Loucy (cell line): ENCODE results near the gene SLC39A1.

Experiments
- H2AFZ ChIP-seq: fragments of 200-600 bp; sonication (generic); 2 replicates; pipeline ENCODE4 v1.6.0; 2016; ENCODE audit warnings: antibody characterized with exemption, mild to moderate bottlenecking, low read length, moderate library complexity
- H3F3A ChIP-seq: fragments of 200-600 bp; 2 replicates; pipeline ENCODE4 v1.6.0; 2016; ENCODE audit warnings: antibody characterized with exemption, low read depth, mild to moderate bottlenecking
- H3K27me3 ChIP-seq: fragments of 200-600 bp; sonication (generic); 2 replicates; pipeline ENCODE4 v1.6.1; 2014; ENCODE audit warnings: low read length, mild to moderate bottlenecking; ENCODE audit not compliant: insufficient read depth, poor library complexity, severe bottlenecking
- H3K36me3 ChIP-seq: fragments of 200-600 bp; sonication (generic); 2 replicates; pipeline ENCODE4 v1.6.1; 2016; ENCODE audit warnings: low read length; ENCODE audit not compliant: insufficient read depth
- H3K4me1 ChIP-seq: fragments of 200-600 bp; sonication (generic); 2 replicates; pipeline ENCODE4 v1.5.1; 2014; ENCODE audit warnings: low read length, mild to moderate bottlenecking; ENCODE audit not compliant: insufficient read depth, poor library complexity, severe bottlenecking
- H3K4me2 ChIP-seq: fragments of 200-600 bp; sonication (generic); 2 replicates; pipeline ENCODE4 v1.6.0; 2014; ENCODE audit warnings: antibody characterized with exemption, low read length, low read depth, mild to moderate bottlenecking; ENCODE audit not compliant: poor library complexity, severe bottlenecking
- H3K4me3 ChIP-seq: fragments of 200-600 bp; sonication (generic); 2 replicates; pipeline ENCODE4 v1.5.1; 2014; ENCODE audit warnings: low read length, mild to moderate bottlenecking, mixed read lengths; ENCODE audit not compliant: poor library complexity, severe bottlenecking
- H3K79me2 ChIP-seq: fragments of 200-600 bp; sonication (generic); 2 replicates; pipeline ENCODE4 v1.6.1; 2014; ENCODE audit warnings: low read length; ENCODE audit not compliant: insufficient read depth
- H3K9ac ChIP-seq: fragments of 200-600 bp; sonication (generic); 2 replicates; pipeline ENCODE4 v1.6.0; 2014; ENCODE audit warnings: mild to moderate bottlenecking, low read depth, low read length, moderate library complexity; ENCODE audit not compliant: poor library complexity, severe bottlenecking
- H3K9me2 ChIP-seq: fragments of 200-600 bp; sonication (generic); replicated peaks from 2 replicates; pipeline ENCODE4 v1.6.1; 2016; ENCODE audit warnings: low read depth, low read length, mixed read lengths
- H3K9me3 ChIP-seq: fragments of 200-600 bp; sonication (generic); 2 replicates; pipeline ENCODE4 v1.6.1; 2014; ENCODE audit warnings: mild to moderate bottlenecking, antibody characterized with exemption, low read length, low read depth; ENCODE audit not compliant: insufficient read depth
- H4K20me1 ChIP-seq: fragments of 200-600 bp; sonication (generic); 2 replicates; pipeline ENCODE4 v1.6.0; 2014; ENCODE audit warnings: antibody characterized with exemption, low read length, mild to moderate bottlenecking; ENCODE audit not compliant: insufficient read depth, poor library complexity, severe bottlenecking
- CTCF ChIP-seq: fragments of 200-600 bp; sonication (generic); conservative IDR thresholded peaks from 2 replicates; pipeline ENCODE4 v1.5.1; 2014; ENCODE audit warnings: mild to moderate bottlenecking, antibody characterized with exemption, low read length
- EZH2phosphoT487 ChIP-seq: fragments of 200-600 bp; IDR thresholded peaks from 2 replicates; pipeline ENCODE4 v1.6.1; 2018; ENCODE audit warnings: antibody characterized with exemption, mild to moderate bottlenecking, moderate library complexity, borderline replicate concordance

Gene SLC39A1

GRCh38 chr1:153939476-153939875, 23.9 kb downstream of the SLC39A1 start:
- Histone ChIP-seq H4K20me1 (peaks cover 9% of the 10 kb centered on the region), H2AFZ (no peak overlapping the region), H3K4me3 (no peak overlapping the region), H3K27me3 (no peaks in the 10 kb centered on the region), H3K79me2 (peaks cover 23% of the 10 kb centered on the region), H3K9me3 (no peaks in the 10 kb centered on the region), H3K9ac (no peak overlapping the region), H3F3A (no peaks in the 10 kb centered on the region), H3K4me1 (peaks cover 8% of the 10 kb centered on the region), H3K9me2 (no peaks in the 10 kb centered on the region), H3K4me2 (no peak overlapping the region), H3K36me3 (peaks cover 54% of the 10 kb centered on the region; the same call in 1 of the 2 replicates)
- TF ChIP-seq EZH2phosphoT487 (no peak), CTCF (no peak)

- peaks cover 54% of the 10 kb centered on the region; the same call in 1 of the 2 replicates for H3K36me3 ChIP-seq
Measured at GRCh38 chr1:153938996-153939395, 24.3 kb downstream of the SLC39A1 start.

DNA sequence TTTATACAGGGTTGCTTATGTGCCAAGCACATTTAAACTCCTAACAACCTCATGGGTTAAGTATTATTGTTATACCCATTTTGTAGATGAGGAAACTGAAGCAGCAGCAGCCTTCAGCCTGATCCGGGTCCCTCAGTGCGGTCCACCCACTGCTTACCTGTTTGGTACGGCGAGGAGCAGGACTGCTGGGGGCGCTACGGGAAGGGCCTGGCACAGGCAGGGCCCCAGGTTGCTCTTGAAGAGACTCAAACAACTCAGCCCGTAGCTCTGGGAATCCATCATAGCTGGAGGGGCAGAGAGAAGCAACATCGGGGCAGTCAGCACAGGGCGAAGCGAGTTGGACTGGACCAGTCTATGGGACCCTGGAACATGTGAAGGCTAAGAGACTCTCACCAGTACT, 26.0 kb downstream of the SLC39A1 start:
- Histone ChIP-seq H3K79me2 (peaks cover 3% of the 10 kb centered on the region; the same call in 1 of the 2 replicates), H3K27me3 (no peaks in the 10 kb centered on the region), H3K9ac (no peak overlapping the region), H3K36me3 (peaks cover 56% of the 10 kb centered on the region; the same call in 1 of the 2 replicates), H4K20me1 (no peaks in the 10 kb centered on the region), H2AFZ (no peak overlapping the region), H3K4me1 (no peaks in the 10 kb centered on the region), H3K4me2 (no peak overlapping the region), H3K4me3 (no peak overlapping the region), H3F3A (no peaks in the 10 kb centered on the region), H3K9me2 (no peaks in the 10 kb centered on the region), H3K9me3 (no peaks in the 10 kb centered on the region)
- TF ChIP-seq CTCF, result no peak
- TF ChIP-seq EZH2phosphoT487, result no peak

More at GRCh38 chr1:153938996-153939395, 24.3 kb downstream of the SLC39A1 start:
- Histone ChIP-seq H3K9ac (no peak overlapping the region), H3K4me2 (no peak overlapping the region), H4K20me1 (peaks cover 5% of the 10 kb centered on the region), H3F3A (no peaks in the 10 kb centered on the region), H3K27me3 (no peaks in the 10 kb centered on the region), H3K9me2 (no peaks in the 10 kb centered on the region), H2AFZ (no peak overlapping the region), H3K4me3 (no peak overlapping the region), H3K9me3 (no peaks in the 10 kb centered on the region), H3K79me2 (peaks cover 18% of the 10 kb centered on the region), H3K4me1 (peaks cover 3% of the 10 kb centered on the region)
- TF ChIP-seq CTCF, result no peak
- no peak for TF ChIP-seq EZH2phosphoT487
